Fibroblast of skin of right biceps (primary cell): ENCODE data around the gene UROC1.

Experiments
- DNase-seq: peaks from one replicate; pipeline ENCODE4 v3.0.0-alpha.2; 2013

UROC1 gene

DNA sequence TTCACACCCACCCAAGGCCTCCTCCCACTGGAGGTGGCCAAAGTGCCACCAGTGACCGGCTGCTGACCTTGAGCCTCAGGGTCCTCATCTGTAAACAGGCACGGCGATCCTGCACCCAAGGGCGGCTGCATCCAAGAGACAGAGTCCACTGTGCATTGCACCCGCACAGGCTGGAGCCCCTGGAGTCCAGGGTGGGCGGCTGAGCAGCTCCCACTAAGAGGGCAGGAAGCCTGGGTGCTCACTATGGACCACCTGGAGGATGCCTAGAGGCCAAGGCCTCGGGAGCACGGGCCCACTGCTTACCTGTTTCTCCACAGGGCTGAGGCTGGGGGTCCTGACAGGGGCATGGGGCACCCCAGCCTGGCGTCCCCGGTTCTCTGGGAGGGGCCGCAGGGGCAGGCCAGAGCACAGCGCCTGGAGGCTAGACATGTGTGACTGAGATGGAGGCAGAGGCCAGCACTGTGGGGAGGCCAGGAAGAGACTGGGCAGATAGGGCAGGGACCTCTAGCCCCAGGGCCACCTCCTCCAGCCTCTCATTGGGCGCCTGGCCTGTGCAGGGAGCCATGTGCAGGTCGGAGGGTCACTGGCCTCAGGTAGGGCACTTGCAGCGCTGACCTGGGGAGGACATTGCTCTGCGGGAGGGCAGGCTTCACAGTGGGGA, at the start of gene UROC1:
Gene UROC1 (minus strand): TSS at position 483 of the 661 bp plus-strand sequence. CDS start 54 bp downstream, at position 429.
- no peak for DNase-seq

DNA sequence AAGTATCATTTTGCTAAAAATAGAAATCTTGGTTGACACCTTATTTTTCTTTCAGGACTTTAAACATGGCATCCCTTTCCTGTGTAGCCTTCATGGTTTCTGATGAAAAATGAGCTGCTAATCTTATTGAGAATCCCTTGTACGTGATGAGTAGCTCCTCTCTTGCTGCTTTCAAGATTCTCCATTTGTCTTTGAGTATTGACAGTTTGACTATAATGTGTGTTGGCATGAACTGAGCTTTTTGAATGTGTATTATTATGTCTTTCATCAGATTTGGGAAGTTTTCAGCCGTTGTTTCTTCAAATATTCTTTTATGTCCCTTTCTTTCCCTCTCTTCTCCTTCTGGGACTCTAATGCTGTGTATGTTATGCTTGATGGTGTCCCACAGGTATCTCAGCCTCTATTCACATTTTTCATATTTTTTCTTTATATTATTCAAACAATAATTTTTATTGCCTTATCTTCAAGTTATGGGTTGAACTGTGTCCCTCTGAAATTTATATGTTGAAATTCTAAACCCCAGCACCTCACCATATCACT, 45.2 kb upstream of the UROC1 start:
- DNase-seq: no peak

DNA sequence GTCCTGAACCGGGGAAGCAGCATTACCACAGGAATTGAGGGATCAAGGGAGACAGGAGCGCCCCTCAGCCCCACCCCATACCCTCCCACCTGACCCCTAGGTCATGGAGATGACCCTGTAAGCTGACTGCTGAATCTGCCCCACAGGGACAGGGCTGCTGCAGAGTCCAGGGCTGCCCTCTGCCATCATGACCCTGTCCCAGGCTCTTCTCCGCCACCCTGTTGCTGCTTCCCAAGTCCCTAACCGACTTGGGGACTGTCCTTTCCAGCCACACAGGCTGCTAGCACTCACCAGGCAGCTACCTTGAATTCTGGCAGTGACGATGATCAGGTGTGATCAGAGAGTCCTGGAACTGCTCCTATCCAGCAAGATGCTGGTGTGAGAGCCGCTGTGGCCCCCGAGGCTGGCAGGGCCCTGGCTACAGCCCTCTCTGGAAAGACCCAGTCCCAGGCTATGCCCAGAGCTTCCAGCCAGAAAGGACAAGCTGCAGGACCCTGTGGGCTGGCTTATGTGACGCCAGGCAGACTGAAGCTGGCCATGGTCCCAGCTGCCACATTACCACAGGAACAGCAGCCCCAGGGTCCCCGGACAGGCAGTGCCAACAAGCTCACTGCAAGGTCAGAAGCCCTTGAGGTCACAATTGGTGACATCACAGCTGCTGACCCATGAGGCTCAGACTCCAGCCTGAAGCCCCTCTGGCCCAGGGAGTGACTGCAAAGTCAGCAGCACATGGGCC, 40.9 kb upstream of the UROC1 start, which contains the start of gene C3orf22:
Gene C3orf22 (minus strand): TSS at position 597 of the 736 bp plus-strand sequence. CDS start 5,542 bp downstream, outside the sequence.
- no peak for DNase-seq

DNA sequence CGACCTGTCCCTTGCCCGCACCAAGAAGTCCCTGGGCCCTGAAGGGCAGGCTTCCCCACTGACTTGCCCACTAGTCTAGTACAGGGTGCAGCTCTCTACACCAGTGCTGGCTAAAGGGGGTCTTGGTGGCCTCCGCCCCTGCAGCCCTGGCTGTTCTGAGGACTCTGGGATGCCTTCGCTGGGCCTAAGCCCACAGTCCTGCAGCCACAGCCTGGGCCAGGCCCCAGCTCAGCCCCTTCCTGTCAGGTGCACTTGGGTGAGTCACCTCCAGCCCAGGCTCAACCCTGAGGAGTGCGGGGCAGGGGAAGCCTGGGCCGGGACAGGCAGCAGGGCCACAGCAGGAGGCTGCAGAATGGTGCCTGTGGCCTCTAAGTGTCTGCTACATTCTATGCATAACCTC, 40.2 kb upstream of the UROC1 start:
- DNase-seq: no peak

DNA sequence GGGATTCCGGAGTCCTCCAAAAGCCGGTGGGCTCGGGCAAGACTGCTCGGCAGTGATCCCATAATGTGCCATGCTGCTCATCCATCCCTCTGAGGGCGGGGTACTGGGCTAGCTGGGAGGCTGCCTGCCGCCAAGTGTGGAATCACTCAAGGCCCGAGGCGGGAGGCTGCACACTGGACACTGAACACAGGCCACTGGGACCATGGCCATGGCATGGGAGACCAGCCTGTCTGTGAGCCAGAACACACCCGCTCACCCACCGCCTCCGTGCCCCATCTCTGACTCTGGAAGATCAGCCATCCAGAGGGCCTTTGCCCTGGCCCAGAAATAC, 39.8 kb upstream of the UROC1 start:
- no peak for DNase-seq

DNA sequence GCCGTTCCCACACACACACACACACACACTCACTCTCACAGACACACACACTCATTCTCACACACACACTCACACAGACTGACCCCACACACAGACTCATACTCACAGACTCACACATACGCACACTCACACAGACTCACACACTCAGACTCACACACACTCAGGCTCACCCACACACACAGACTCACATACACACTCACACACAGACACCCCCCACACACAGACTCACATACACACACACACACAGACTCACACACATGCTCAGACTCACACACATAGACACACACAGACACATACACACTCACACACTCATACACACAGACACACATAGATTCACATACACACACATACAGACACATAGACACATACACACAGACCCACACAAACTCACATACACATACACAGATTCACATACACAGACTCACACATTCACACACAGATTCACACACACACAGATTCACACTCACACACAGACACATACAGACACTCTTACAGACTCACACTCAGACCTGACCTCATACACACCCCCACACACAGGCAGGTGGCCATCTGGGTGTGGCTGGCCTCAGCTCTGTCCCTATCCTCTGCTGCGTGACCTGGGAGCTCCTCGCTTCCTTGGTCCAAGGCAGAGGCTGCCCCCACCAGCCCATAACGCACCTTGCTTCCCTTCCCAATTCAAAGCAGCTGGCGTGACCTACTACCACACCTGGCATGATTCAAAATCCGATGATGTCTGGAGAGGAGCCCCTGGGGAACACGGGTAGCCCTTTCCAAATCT, 39.3 kb upstream of the UROC1 start:
- no peak for DNase-seq

DNA sequence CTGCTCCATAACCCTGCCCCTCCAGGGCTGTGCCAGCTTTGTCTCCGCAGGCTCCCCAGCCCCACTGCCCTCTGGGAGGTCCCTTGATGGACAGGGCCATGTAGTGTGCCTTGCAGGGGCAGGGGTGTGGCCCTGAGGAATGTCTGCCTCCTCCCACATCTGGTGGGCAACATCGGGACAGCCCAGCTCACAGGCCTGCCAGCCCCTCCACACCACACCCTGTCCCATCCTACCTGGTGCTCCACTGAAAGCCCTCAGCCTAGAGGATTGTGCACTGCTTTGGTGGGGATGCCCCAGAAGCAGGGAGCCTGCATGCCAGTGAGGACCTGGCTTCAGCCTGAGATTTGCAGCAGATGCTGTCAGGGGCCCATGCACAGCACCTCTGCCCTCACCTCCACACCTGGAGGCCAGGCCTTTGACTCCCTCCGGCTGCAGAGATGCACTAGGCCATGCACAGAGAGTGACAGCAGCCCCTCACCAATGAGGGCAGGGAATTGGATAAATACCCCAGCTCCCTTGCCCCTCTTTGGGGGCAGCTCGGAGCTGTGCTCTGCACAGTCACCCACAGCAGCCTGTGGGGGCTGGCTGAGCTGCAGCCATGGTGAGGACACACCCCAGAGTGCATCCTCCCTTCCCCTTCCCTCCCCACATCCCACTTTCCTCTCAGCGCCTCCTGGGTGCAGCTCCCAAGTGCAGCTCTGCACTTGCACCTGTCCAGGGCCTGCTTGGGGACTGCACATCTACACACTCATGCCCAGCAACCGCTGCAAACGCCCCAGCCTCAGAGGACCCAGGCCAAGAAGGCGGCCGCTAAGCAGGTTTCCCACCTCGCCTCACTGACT, 38.4 kb upstream of the UROC1 start:
- no peak for DNase-seq

DNA sequence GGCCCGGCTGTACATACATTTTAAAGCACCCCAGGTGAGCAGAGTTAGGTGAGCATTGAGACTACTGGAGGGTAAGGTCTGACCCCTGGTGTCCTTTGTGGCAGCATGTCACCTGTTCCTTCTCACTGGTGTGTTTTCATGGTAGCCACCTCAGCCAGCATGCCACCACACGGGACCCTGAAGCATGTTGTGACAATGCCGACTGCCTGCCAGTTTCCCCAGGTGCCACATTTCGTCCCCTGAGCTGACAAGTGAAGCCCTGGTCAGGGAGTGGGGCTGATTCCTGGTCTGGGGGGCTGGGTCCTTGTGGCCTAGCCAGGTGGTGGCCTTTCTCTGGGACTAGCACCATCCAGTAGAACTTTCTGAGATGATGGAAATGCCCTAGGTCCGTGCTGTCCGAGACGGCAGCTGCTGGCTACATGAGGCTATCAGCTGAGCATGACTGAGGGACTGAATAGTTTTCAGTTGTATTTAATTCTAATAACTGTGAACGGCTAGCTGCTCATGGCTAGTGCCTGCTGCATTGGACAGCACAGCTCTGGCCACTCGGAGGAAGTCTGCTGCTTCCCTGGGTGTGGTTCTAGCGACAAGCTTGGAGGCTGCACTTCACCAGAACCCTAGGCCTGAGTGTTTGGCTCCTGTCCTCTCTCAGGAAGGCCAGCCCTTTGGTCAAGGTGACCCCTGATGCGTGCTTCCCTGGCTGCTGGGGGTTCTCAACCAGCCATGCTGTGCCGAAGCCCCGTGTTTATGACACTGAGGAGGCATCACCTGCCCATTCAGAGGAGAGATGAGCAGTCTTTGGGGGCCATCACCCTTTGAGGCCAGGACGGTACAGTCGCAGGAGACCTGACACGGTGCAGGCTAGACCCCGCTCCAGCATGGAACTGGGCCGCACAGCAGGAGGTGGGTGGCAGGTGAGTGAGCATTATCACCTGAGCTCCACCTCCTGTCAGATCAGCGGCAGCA, 37.3 kb upstream of the UROC1 start:
- DNase-seq: no peak

DNA sequence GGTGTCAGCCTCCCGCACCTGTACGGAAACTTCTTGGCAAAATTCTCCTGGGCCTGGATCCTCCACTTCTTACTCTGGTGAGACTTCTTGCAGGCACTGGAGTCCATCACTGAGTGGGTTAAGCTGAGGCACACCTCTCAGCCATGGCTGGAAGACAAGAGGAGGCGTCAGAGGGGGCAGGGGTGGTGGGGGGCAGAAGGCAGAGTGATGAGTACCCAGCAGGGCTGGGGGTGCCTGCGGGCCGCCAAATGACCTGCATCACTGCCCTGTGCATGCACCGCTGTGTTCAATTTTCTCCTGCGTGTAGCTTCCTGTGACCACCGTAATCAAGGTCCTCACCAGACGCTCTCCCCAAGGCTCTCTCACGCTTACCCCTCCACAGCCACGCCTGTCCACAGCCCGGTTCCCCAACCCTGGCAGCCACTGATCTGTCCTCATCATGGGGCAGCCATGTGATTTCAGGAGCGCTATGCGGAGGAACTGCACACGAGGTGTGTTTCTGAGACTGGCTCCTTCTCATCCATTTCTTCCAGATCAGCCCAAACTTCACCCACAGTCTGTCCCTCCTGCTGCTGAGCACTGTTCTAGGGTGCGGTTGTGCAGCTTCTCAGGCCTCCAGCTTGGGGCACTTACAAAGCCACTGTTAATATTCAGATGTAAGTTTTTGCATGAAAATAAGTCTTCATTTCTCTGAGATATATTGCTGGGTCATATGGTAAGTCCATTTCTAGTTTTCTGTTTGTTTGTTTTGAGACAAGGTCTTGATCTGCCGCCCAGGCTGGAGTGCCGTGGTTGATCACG, 35.9 kb upstream of the UROC1 start:
- DNase-seq: no peak

DNA sequence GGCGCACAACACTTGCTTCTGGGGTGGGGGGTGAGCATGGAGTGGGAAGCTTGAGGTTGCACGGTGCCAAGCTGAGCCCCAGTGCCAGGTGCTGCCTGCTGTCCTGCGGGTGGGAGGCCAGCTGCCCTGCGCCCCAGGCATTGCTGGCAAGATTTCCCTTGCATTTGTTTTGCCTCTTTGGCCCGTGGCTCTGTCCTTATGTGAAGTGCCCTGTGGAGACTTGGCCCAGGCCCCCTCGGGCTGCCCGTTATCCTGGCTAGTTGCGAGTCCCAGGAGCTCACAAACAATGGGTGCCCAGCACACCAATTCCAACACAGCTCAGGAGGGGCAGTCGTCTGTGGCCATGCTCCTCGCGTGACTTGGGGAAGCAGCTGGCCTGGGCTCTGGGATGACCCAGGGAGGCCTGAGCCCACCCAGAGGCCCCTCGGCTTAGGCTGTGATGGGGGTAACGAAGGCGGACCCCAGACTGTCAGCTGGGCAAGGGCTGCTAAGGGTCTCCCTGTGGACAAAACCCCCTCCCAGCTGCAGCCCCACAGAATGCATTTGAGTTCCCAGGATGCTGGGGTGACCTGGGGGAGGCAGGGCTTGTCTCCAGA, 35.2 kb upstream of the UROC1 start:
- no peak for DNase-seq

GRCh38 chr3:126551839-126552687, 34.5 kb upstream of the UROC1 start:
- no peak for DNase-seq

GRCh38 chr3:126551121-126551838, 33.7 kb upstream of the UROC1 start:
- DNase-seq: no peak

- DNase-seq: no peak
Observed at GRCh38 chr3:126550488-126551051, 33.0 kb upstream of the UROC1 start.

GRCh38 chr3:126549861-126550487, 32.4 kb upstream of the UROC1 start:
- DNase-seq: no peak

- DNase-seq: no peak
Observed at GRCh38 chr3:126548556-126549466, 31.2 kb upstream of the UROC1 start.

- no peak for DNase-seq
Observed at GRCh38 chr3:126547721-126548120, 30.1 kb upstream of the UROC1 start.
